SK-N-SH treated with all-trans-retinoic acid at 6 μM for 48 hours (cell line): ENCODE data around the gene CD28.

Source experiments
- ATAC-seq: fragments of 200-7000 bp; cut with Tn5 transposase; 3 replicates; pipeline ENCODE4 v1.9.1; 2020; ENCODE audit warnings: mild to moderate bottlenecking, moderate library complexity
- ARNTL ChIP-seq: fragments of 450-650 bp; formaldehyde crosslinking; IDR thresholded peaks from 2 replicates; pipeline ENCODE4 v1.5.0; 2020; ENCODE audit warnings: low read depth, mild to moderate bottlenecking, moderate library complexity, borderline replicate concordance
- BACH2 ChIP-seq: fragments of 250-450 bp; sonication (Bioruptor Pico); IDR thresholded peaks from 2 replicates; pipeline ENCODE4 v1.9.0; 2021; ENCODE audit warnings: mild to moderate bottlenecking, borderline replicate concordance
- CSDC2 ChIP-seq: fragments of 250-450 bp; sonication (Bioruptor Pico); IDR thresholded peaks from 2 replicates; pipeline ENCODE4 v1.5.0; 2020; ENCODE audit warnings: mild to moderate bottlenecking, moderate library complexity
- ESRRG ChIP-seq: fragments of 250-450 bp; sonication (Bioruptor Pico); IDR thresholded peaks from 2 replicates; pipeline ENCODE4 v1.6.1; 2021; ENCODE audit warnings: mild to moderate bottlenecking
- GLIS3 ChIP-seq: fragments of 250-450 bp; sonication (Bioruptor Pico); IDR thresholded peaks from 2 replicates; pipeline ENCODE4 v1.5.0; 2020; ENCODE audit warnings: mild to moderate bottlenecking, moderate library complexity
- ISL1 ChIP-seq: fragments of 250-450 bp; sonication (Bioruptor Pico); IDR thresholded peaks from 2 replicates; pipeline ENCODE4 v2.1.2; 2022; ENCODE audit warnings: mild to moderate bottlenecking, moderate library complexity
- PATZ1 ChIP-seq: fragments of 250-450 bp; sonication (Bioruptor Pico); IDR thresholded peaks from 2 replicates; pipeline ENCODE4 v1.8.0; 2020; ENCODE audit warnings: mild to moderate bottlenecking, moderate library complexity, borderline replicate concordance
- POU6F1 ChIP-seq: fragments of 250-450 bp; sonication (Bioruptor Pico); IDR thresholded peaks from 2 replicates; pipeline ENCODE4 v1.8.0; 2021; ENCODE audit warnings: low read depth, mild to moderate bottlenecking, moderate library complexity, borderline replicate concordance
- RARB ChIP-seq: fragments of 250-450 bp; sonication (Bioruptor Pico); IDR thresholded peaks from 2 replicates; pipeline ENCODE4 v1.8.0; 2021; ENCODE audit warnings: mild to moderate bottlenecking, moderate library complexity
- SNAI2 ChIP-seq: fragments of 250-450 bp; sonication (Bioruptor Pico); IDR thresholded peaks from 2 replicates; pipeline ENCODE4 v1.5.0; 2020; ENCODE audit warnings: mild to moderate bottlenecking, moderate library complexity
- TCF4 ChIP-seq: fragments of 250-450 bp; sonication (Bioruptor Pico); IDR thresholded peaks from 2 replicates; pipeline ENCODE4 v1.8.0; 2021; ENCODE audit warnings: mild to moderate bottlenecking, moderate library complexity, borderline replicate concordance
- TOX ChIP-seq: fragments of 250-450 bp; sonication (Bioruptor Pico); IDR thresholded peaks from 2 replicates; pipeline ENCODE4 v1.8.0; 2021; ENCODE audit warnings: mild to moderate bottlenecking, moderate library complexity, borderline replicate concordance
- ZFP3 ChIP-seq: fragments of 250-450 bp; sonication (Bioruptor Pico); IDR thresholded peaks from 2 replicates; pipeline ENCODE4 v1.5.0; 2020; ENCODE audit warnings: mild to moderate bottlenecking, moderate library complexity
- ZFP30 ChIP-seq: fragments of 450-650 bp; formaldehyde crosslinking; IDR thresholded peaks from 2 replicates; pipeline ENCODE4 v1.5.0; 2022; ENCODE audit warnings: mild to moderate bottlenecking, moderate library complexity
- ZNF565 ChIP-seq: fragments of 450-650 bp; formaldehyde crosslinking; conservative IDR thresholded peaks from 2 replicates; pipeline ENCODE4 v1.5.0; 2020; ENCODE audit warnings: low read depth, mild to moderate bottlenecking, moderate library complexity
- ZNF70 ChIP-seq: fragments of 450-650 bp; formaldehyde crosslinking; IDR thresholded peaks from 2 replicates; pipeline ENCODE4 v1.5.0; 2020; ENCODE audit warnings: mild to moderate bottlenecking, moderate library complexity
- ZNF8 ChIP-seq: fragments of 450-650 bp; formaldehyde crosslinking; IDR thresholded peaks from 2 replicates; pipeline ENCODE4 v1.5.0; 2020; ENCODE audit warnings: mild to moderate bottlenecking, moderate library complexity
- TF ChIP-seq, protein P1 (sequence below): fragments of 250-450 bp; sonication (Bioruptor Pico); IDR thresholded peaks from 2 replicates; pipeline ENCODE4 v1.5.0; 2020; ENCODE audit warnings: mild to moderate bottlenecking, moderate library complexity
- TF ChIP-seq, protein P2 (sequence below): fragments of 250-450 bp; sonication (Bioruptor Pico); IDR thresholded peaks from 2 replicates; pipeline ENCODE4 v1.5.1; 2020; ENCODE audit warnings: low read depth, mild to moderate bottlenecking, moderate library complexity
- TF ChIP-seq, protein P3 (sequence below): fragments of 250-450 bp; sonication (Bioruptor Pico); IDR thresholded peaks from 2 replicates; pipeline ENCODE4 v1.5.1; 2021; ENCODE audit warnings: mild to moderate bottlenecking, moderate library complexity

The CD28 gene

DNA sequence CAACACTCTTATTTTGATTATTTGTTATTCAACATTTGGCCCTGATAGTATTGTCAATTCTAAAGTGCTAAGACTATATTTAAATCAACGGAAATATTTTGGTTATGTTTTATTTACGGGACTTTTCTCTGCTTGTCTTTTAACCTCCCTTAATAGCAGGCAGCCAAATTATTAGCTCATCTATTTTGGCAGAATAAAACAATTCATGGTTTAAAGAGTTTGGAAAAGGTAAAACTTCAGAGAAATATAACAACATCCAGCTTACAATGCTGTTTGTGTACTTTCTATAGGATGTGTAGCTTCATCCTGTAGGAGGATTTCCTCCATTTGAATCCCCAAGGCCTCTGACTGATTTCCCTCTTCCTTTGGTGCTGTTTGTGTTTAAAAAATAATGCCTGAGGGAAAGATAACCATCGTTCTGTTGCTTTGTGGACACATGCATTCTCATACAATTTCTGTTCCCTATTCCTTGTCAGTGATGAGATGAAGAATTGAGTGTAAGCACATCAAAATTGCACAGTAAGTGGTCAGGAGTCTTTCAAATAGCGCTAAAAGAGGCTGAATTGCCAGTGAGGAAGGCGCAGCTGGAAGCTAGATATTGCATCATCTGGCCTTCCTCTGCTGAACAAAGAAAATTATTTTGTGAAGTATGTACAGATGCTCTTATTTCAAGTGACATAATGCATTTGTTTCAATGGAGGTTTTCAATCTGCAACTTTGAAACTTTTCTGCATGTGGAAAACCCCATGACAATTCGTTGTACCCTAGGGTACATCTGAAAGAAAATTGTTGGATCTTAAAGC is 80.3 kb downstream of the CD28 start:
- ATAC-seq: no peak
- no peak for TF ChIP-seq ZFP30 (CRISPR knock-in tag)
- TF ChIP-seq BACH2 (CRISPR knock-in tag): no peak
- TF ChIP-seq ISL1 (CRISPR knock-in tag): no peak
- TF ChIP-seq TCF4 (CRISPR knock-in tag): no peak
- TF ChIP-seq, protein P1, sequence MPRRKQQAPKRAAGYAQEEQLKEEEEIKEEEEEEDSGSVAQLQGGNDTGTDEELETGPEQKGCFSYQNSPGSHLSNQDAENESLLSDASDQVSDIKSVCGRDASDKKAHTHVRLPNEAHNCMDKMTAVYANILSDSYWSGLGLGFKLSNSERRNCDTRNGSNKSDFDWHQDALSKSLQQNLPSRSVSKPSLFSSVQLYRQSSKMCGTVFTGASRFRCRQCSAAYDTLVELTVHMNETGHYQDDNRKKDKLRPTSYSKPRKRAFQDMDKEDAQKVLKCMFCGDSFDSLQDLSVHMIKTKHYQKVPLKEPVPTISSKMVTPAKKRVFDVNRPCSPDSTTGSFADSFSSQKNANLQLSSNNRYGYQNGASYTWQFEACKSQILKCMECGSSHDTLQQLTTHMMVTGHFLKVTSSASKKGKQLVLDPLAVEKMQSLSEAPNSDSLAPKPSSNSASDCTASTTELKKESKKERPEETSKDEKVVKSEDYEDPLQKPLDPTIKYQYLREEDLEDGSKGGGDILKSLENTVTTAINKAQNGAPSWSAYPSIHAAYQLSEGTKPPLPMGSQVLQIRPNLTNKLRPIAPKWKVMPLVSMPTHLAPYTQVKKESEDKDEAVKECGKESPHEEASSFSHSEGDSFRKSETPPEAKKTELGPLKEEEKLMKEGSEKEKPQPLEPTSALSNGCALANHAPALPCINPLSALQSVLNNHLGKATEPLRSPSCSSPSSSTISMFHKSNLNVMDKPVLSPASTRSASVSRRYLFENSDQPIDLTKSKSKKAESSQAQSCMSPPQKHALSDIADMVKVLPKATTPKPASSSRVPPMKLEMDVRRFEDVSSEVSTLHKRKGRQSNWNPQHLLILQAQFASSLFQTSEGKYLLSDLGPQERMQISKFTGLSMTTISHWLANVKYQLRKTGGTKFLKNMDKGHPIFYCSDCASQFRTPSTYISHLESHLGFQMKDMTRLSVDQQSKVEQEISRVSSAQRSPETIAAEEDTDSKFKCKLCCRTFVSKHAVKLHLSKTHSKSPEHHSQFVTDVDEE (CRISPR knock-in tag): no peak
- TF ChIP-seq ZNF70 (CRISPR knock-in tag): no peak
- TF ChIP-seq ZFP3 (CRISPR knock-in tag): no peak
- TF ChIP-seq, protein P2, sequence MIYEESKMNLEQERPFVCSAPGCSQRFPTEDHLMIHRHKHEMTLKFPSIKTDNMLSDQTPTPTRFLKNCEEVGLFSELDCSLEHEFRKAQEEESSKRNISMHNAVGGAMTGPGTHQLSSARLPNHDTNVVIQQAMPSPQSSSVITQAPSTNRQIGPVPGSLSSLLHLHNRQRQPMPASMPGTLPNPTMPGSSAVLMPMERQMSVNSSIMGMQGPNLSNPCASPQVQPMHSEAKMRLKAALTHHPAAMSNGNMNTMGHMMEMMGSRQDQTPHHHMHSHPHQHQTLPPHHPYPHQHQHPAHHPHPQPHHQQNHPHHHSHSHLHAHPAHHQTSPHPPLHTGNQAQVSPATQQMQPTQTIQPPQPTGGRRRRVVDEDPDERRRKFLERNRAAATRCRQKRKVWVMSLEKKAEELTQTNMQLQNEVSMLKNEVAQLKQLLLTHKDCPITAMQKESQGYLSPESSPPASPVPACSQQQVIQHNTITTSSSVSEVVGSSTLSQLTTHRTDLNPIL (CRISPR knock-in tag): no peak
- TF ChIP-seq, protein P3, sequence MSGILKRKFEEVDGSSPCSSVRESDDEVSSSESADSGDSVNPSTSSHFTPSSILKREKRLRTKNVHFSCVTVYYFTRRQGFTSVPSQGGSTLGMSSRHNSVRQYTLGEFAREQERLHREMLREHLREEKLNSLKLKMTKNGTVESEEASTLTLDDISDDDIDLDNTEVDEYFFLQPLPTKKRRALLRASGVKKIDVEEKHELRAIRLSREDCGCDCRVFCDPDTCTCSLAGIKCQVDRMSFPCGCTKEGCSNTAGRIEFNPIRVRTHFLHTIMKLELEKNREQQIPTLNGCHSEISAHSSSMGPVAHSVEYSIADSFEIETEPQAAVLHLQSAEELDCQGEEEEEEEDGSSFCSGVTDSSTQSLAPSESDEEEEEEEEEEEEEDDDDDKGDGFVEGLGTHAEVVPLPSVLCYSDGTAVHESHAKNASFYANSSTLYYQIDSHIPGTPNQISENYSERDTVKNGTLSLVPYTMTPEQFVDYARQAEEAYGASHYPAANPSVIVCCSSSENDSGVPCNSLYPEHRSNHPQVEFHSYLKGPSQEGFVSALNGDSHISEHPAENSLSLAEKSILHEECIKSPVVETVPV (CRISPR knock-in tag): no peak
- TF ChIP-seq RARB: no peak
- TF ChIP-seq PATZ1: no peak
- no peak for TF ChIP-seq ZNF8 (CRISPR knock-in tag)
- no peak for TF ChIP-seq CSDC2
- TF ChIP-seq ESRRG (CRISPR knock-in tag): no peak
- no peak for TF ChIP-seq TOX (CRISPR knock-in tag)
- TF ChIP-seq POU6F1 (CRISPR knock-in tag): no peak
- no peak for TF ChIP-seq ARNTL (CRISPR knock-in tag)
- TF ChIP-seq SNAI2 (CRISPR knock-in tag): no peak
- TF ChIP-seq GLIS3: no peak
- TF ChIP-seq ZNF565: no peak

DNA sequence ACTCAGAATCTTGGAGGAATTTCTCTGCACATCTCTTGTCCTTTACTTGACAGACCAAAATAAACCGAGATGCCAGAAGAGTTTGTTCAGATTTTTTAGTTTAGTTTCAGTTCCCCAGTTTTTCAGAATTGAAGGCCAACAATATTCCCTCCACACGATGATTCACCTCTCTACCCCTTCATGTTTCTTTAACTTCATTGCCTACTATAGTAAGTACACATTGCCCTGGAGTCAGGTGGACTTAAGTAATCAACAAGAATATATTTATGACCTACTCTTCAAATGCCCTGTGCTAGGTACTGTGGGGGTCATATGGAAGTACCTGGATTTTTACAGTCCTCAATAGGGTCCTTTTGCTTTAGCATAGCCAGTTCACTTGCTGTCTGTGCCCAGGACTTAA is 81.5 kb downstream of the CD28 start:
- no peak for ATAC-seq

More for the DNA sequence above, 81.5 kb downstream of the CD28 start:
- TF ChIP-seq, protein P2 (CRISPR knock-in tag): no peak
